ENCODE results near the gene MVB12B. TPM values are rescaled to one million over a fixed set of nuclear protein-coding genes. Genes with fewer than 3 reads are reported as not detected.
A peak's percentile ranks its signal among the peaks of the same experiment; 100 is the strongest.

Gene MVB12B
- total and polyA plus RNA-seq, 2 donors from 2014 or later: 4.5 to 12.3 TPM

- no peak overlapping the region for H3K9ac ChIP-seq (ENCODE audit: low read length in 3 of 3)
- no peak for TF ChIP-seq CTCF (IDR thresholded peaks at IDR 0.05; ENCODE audit: borderline replicate concordance, extremely low read depth, insufficient read depth)
- no peak overlapping the region for H3K4me3 ChIP-seq (ENCODE audit: low read length in 3 of 3)
- H3K4me1 ChIP-seq (ENCODE audit: control insufficient read depth in 2 of 3, insufficient read depth in 2 of 3, low read depth in 1 of 3, low read length in 3 of 3): no peaks in the 10 kb centered on the region
- FAIRE-seq (no peak), DNase-seq (peak in 1 of 5 donors; percentile 63)
- H3K27ac ChIP-seq (ENCODE audit: low read depth in 2 of 2, low read length in 2 of 2): no peak overlapping the region
- peaks cover 4% of the 10 kb centered on the region for H3K27me3 ChIP-seq (ENCODE audit: control insufficient read depth, insufficient read depth, low read length)
- no peaks in the 10 kb centered on the region for H3K36me3 ChIP-seq (ENCODE audit: control insufficient read depth in 2 of 3, insufficient read depth in 3 of 3, low read length in 3 of 3)
- intact Hi-C loops (cut with DNase I): loop anchor here (5.0 to 10.0 kb wide), 2 partner anchors 54 to 281 kb away; no protein-coding TSS in a partner anchor
- H3K9me3 ChIP-seq (ENCODE audit: control insufficient read depth in 2 of 3, insufficient read depth in 1 of 3, low read length in 3 of 3): no peaks in the 10 kb centered on the region
Measured at GRCh38 chr9:126503333-126504085, 176.9 kb downstream of the MVB12B start.

- peak in 1 of 5 donors; percentile 64 for DNase-seq
- no peak for FAIRE-seq
- no peaks in the 10 kb centered on the region for H3K36me3 ChIP-seq (ENCODE audit: control insufficient read depth in 2 of 3, insufficient read depth in 3 of 3, low read length in 3 of 3)
- peaks cover 4% of the 10 kb centered on the region for H3K27me3 ChIP-seq (ENCODE audit: control insufficient read depth, insufficient read depth, low read length)
- intact Hi-C loops (cut with DNase I): loop anchor here (5.0 to 10.0 kb wide), 2 partner anchors 53 to 280 kb away; no protein-coding TSS in a partner anchor
- TF ChIP-seq CTCF (IDR thresholded peaks at IDR 0.05; ENCODE audit: borderline replicate concordance, extremely low read depth, insufficient read depth): no peak
- H3K4me3 ChIP-seq (ENCODE audit: low read length in 3 of 3): no peak overlapping the region
- no peak overlapping the region for H3K9ac ChIP-seq (ENCODE audit: low read length in 3 of 3)
- no peaks in the 10 kb centered on the region for H3K9me3 ChIP-seq (ENCODE audit: control insufficient read depth in 2 of 3, insufficient read depth in 1 of 3, low read length in 3 of 3)
- no peaks in the 10 kb centered on the region for H3K4me1 ChIP-seq (ENCODE audit: control insufficient read depth in 2 of 3, insufficient read depth in 2 of 3, low read depth in 1 of 3, low read length in 3 of 3)
- no peak overlapping the region for H3K27ac ChIP-seq (ENCODE audit: low read depth in 2 of 2, low read length in 2 of 2)
Measured at GRCh38 chr9:126504086-126504976, 177.7 kb downstream of the MVB12B start.

- intact Hi-C loops (cut with DNase I): loop anchor here (5.0 to 10.0 kb wide), 2 partner anchors 52 to 280 kb away; no protein-coding TSS in a partner anchor
- FAIRE-seq: no peak
- no peak for TF ChIP-seq CTCF (IDR thresholded peaks at IDR 0.05; ENCODE audit: borderline replicate concordance, extremely low read depth, insufficient read depth)
Measured at GRCh38 chr9:126504977-126505455, 178.4 kb downstream of the MVB12B start.

More at GRCh38 chr9:126504977-126505455, 178.4 kb downstream of the MVB12B start:
- Histone ChIP-seq H3K9ac (ENCODE audit: low read length in 3 of 3) (no peak overlapping the region), H3K36me3 (ENCODE audit: control insufficient read depth in 2 of 3, insufficient read depth in 3 of 3, low read length in 3 of 3) (no peaks in the 10 kb centered on the region), H3K27ac (ENCODE audit: low read depth in 2 of 2, low read length in 2 of 2) (no peak overlapping the region), H3K27me3 (ENCODE audit: control insufficient read depth, insufficient read depth, low read length) (peaks cover 4% of the 10 kb centered on the region), H3K4me1 (ENCODE audit: control insufficient read depth in 2 of 3, insufficient read depth in 2 of 3, low read depth in 1 of 3, low read length in 3 of 3) (no peaks in the 10 kb centered on the region), H3K4me3 (ENCODE audit: low read length in 3 of 3) (no peak overlapping the region), H3K9me3 (ENCODE audit: control insufficient read depth in 2 of 3, insufficient read depth in 1 of 3, low read length in 3 of 3) (no peaks in the 10 kb centered on the region)
- peak in 1 of 5 donors; percentile 58 for DNase-seq

Measured in kidney (tissue), 14 donors.